ENCODE measurements around the gene ACR. TPM values are rescaled to one million over a fixed set of nuclear protein-coding genes. Genes with fewer than 3 reads are reported as not detected.
A peak's percentile ranks its signal among the peaks of the same experiment; 100 is the strongest.

ACR gene
- total and polyA plus RNA-seq, 2 of the 13 experiments (the other 11 are each of a cell fraction or from before 2014, with no cell fraction given), result 0.15 TPM; not detected in 1

DNA sequence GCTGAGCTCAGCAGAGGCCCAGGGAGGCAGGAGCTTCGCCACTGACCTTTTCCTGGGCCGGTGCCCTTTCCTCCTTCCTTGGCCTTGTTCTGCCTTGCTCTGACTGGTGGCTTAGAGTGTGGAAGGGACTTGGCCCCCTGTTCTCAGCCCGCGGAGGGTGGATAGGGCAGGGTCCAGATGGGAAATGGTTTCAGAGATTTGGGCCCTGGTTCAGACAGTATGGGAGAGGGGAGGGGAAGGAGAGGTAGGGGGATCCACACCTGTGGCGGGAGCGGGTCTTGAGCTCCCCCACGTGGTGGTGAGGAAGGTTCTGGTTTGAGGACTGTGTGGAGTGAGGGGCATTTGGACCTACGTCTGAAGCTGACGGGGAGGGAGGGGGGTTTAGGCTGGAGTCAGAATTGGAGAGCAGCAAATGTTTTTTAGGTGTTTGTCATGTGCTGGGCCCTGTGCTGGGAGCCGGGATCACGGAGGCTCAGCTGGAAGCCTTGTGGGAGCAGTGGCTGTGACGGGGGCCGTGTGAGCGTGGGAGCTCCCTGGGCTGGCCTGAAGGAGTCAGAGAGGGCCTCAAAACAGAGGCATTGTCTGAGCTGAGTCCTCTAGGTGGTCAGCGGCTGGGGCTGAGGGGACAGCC lies 38.1 kb upstream of the ACR start (continued):
- TF ChIP-seq ZSCAN22 (CRISPR knock-in tag; IDR thresholded peaks at IDR 0.05) (no peak), HDAC1 (CRISPR knock-in tag; IDR thresholded peaks at IDR 0.05) (no peak), ZNF281 (CRISPR knock-in tag; IDR thresholded peaks at IDR 0.05; ENCODE audit: borderline replicate concordance) (no peak), CCAR2 (optimal IDR thresholded peaks at IDR 0.05; ENCODE audit: low read depth, low read length) (no peak), GATA4 (IDR thresholded peaks at IDR 0.05; ENCODE audit: borderline replicate concordance, low read depth) (no peak), ZNF354B (CRISPR knock-in tag; IDR thresholded peaks at IDR 0.05) (0 out of 2 replicates have a peak, but pooled peaks have one; percentile 40), SRSF4 (IDR thresholded peaks at IDR 0.05; ENCODE audit: low read depth, low read length, poor library complexity, severe bottlenecking) (no peak), U2AF1 (optimal IDR thresholded peaks at IDR 0.05; ENCODE audit: low read depth, low read length) (no peak), TMF1 (CRISPR knock-in tag; IDR thresholded peaks at IDR 0.05; ENCODE audit: low read depth) (0 out of 2 replicates have a peak, but pooled peaks have one; percentile 25), JUNB (CRISPR knock-in tag; IDR thresholded peaks at IDR 0.05; ENCODE audit: borderline replicate concordance) (no peak), KLF16 (CRISPR knock-in tag; IDR thresholded peaks at IDR 0.05) (0 out of 4 replicates have a peak, but pooled peaks of 1 of the 2 experiments have one; percentile 4), ZNF263 (CRISPR knock-in tag; IDR thresholded peaks at IDR 0.05) (0 out of 2 replicates have a peak, but pooled peaks have one; percentile 10), ESRRA (CRISPR knock-in tag; IDR thresholded peaks at IDR 0.05; ENCODE audit: low read depth) (peak; percentile 16; the same call in 1 of the 2 replicates), TCF7 (IDR thresholded peaks at IDR 0.05; ENCODE audit: low read depth) (no peak), SATB2 (CRISPR knock-in tag; IDR thresholded peaks at IDR 0.05) (no peak), ZNF138 (CRISPR knock-in tag; IDR thresholded peaks at IDR 0.05; ENCODE audit: low read depth) (no peak), ZNF777 (CRISPR knock-in tag; IDR thresholded peaks at IDR 0.05) (no peak), ARHGAP35 (CRISPR knock-in tag; IDR thresholded peaks at IDR 0.05; ENCODE audit: borderline replicate concordance) (no peak), AKAP8 (CRISPR knock-in tag; IDR thresholded peaks at IDR 0.05) (peak; percentile 88), GMEB1 (CRISPR knock-in tag; IDR thresholded peaks at IDR 0.05; ENCODE audit: borderline replicate concordance) (no peak), MXD1 (CRISPR knock-in tag; IDR thresholded peaks at IDR 0.05) (no peak)
- TF ChIP-seq, protein P1, sequence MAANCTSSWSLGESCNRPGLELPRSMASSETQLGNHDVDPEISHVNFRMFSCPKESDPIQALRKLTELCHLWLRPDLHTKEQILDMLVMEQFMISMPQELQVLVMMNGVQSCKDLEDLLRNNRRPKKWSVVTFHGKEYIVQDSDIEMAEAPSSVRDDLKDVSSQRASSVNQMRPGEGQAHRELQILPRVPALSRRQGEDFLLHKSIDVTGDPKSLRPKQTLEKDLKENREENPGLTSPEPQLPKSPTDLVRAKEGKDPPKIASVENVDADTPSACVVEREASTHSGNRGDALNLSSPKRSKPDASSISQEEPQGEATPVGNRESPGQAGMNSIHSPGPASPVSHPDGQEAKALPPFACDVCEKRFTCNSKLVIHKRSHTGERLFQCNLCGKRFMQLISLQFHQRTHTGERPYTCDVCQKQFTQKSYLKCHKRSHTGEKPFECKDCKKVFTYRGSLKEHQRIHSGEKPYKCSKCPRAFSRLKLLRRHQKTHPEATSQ (CRISPR knock-in tag; IDR thresholded peaks at IDR 0.05; ENCODE audit: borderline replicate concordance), result no peak

All from HepG2 (cell line).